Stimulated activated CD8-positive, alpha-beta memory T cell treated with anti-CD3 and anti-CD28 coated beads, Interleukin-15, amount 100 ng/mL, for 4 hours (primary cell): Measurements from ENCODE around the gene CRYGN.

Source experiments
- DNase-seq, 2 donors: peaks; one replicate each; pipeline ENCODE4 v3.0.0-alpha.2; 2020; ENCODE audit warnings: low read depth in 2 of 2

CRYGN gene

GRCh38 chr7:151438864-151439601, 908 bp downstream of the CRYGN start:
- no peak for DNase-seq

- DNase-seq: no peak
These were observed 1.9 kb downstream of the CRYGN start for GRCh38 chr7:151437866-151438516.

GRCh38 chr7:151437159-151437553, 2.8 kb downstream of the CRYGN start:
- no peak for DNase-seq

GRCh38 chr7:151436446-151437158, 3.3 kb downstream of the CRYGN start:
- no peak for DNase-seq

GRCh38 chr7:151435971-151436370, 4.0 kb downstream of the CRYGN start:
- no peak for DNase-seq

- no peak for DNase-seq
These were observed 4.6 kb downstream of the CRYGN start for GRCh38 chr7:151435103-151435916.

GRCh38 chr7:151434549-151434948, 5.4 kb downstream of the CRYGN start:
- no peak for DNase-seq

GRCh38 chr7:151433721-151434400, 6.1 kb downstream of the CRYGN start:
- no peak for DNase-seq

GRCh38 chr7:151432658-151433521, 7.1 kb downstream of the CRYGN start:
- DNase-seq: no peak

- DNase-seq: no peak
These were observed 8.1 kb downstream of the CRYGN start for GRCh38 chr7:151431768-151432311.

- no peak for DNase-seq
These were observed 8.6 kb downstream of the CRYGN start for GRCh38 chr7:151431281-151431767.

- DNase-seq: no peak
These were observed 9.3 kb downstream of the CRYGN start for GRCh38 chr7:151430391-151431205.

GRCh38 chr7:151429560-151430331, 10.2 kb downstream of the CRYGN start:
- no peak for DNase-seq

- DNase-seq: no peak
These were observed 10.7 kb downstream of the CRYGN start for GRCh38 chr7:151429237-151429559.

GRCh38 chr7:151428378-151429236, 11.3 kb downstream of the CRYGN start:
- DNase-seq: no peak

GRCh38 chr7:151427705-151428377, 12.1 kb downstream of the CRYGN start:
- DNase-seq: no peak
